GM12865 (cell line): ENCODE results near the gene NXT1.

Experiments
- DNase-seq: peaks from one replicate; pipeline ENCODE4 v3.0.0; 2010; ENCODE audit warnings: low read depth
- H3K4me3 ChIP-seq: 2 replicates; pipeline ENCODE4 v1.5.1; 2011; ENCODE audit warnings: mild to moderate bottlenecking, low read depth, low read length, control low read depth
- TF ChIP-seq, protein P1 (sequence below): IDR thresholded peaks from 2 replicates; pipeline ENCODE4 v1.5.1; 2011; ENCODE audit warnings: low read length, control low read depth, low read depth, inconsistent platforms; ENCODE audit not compliant: insufficient read depth; ENCODE audit errors: missing control alignments

Gene NXT1

DNA sequence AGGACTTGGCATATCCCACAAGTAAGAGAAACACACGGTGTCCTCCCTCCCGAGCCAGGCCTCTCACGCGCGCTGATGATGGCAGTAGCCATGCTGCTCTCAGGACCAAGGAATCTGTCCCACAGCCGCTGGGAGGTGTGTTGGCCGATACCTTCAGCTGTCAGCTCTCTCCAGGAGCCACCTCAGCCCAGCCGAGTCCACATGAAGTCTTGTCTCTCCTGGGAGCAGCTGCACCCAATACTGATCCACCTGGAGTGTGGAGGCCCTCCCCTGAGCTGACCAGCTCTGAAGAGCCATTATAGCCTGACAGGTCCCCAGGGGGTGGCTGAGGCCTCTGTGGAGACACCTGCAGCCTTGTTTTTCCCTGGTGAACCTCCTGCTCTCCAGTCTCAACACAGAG lies 23.8 kb upstream of the NXT1 start:
- no peak overlapping the region for H3K4me3 ChIP-seq
- TF ChIP-seq, protein P1, sequence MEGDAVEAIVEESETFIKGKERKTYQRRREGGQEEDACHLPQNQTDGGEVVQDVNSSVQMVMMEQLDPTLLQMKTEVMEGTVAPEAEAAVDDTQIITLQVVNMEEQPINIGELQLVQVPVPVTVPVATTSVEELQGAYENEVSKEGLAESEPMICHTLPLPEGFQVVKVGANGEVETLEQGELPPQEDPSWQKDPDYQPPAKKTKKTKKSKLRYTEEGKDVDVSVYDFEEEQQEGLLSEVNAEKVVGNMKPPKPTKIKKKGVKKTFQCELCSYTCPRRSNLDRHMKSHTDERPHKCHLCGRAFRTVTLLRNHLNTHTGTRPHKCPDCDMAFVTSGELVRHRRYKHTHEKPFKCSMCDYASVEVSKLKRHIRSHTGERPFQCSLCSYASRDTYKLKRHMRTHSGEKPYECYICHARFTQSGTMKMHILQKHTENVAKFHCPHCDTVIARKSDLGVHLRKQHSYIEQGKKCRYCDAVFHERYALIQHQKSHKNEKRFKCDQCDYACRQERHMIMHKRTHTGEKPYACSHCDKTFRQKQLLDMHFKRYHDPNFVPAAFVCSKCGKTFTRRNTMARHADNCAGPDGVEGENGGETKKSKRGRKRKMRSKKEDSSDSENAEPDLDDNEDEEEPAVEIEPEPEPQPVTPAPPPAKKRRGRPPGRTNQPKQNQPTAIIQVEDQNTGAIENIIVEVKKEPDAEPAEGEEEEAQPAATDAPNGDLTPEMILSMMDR = no peak
- DNase-seq = no peak

DNA sequence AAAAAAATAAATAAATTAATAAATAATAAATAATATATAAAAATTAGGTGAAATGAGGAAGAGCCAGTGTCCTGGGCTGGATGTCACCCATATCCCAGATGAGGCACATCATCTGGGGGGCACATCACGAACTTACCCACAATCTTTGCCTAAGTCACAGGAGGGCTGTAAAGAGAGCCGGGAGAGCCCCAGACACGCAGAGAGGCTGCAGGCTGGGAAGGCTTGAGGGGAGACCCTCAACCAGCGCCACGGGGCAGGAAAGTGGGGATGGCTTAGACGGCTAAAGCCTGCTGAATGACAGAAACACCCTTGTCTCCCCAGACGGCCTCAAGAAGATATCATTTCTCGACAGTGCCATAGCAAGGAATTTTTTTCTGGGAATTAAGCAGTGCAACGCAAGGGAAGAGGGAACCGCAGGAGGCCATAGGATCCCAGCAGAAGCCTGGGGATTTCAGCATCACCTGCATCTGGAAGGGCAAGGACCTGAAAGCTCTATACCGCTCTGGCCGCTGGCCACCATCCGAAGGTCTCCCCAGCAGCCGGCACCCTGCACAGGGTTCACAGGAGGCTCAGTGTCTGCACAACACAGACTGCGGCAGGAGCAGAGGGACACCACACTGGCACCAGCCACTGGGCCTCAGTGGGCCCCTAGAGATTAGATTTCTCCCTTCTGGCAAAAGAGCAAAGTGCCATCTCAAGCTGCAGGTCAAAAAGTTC lies 22.8 kb upstream of the NXT1 start:
- H3K4me3 ChIP-seq = no peak overlapping the region
- TF ChIP-seq, protein P1 = no peak
- no peak for DNase-seq

DNA sequence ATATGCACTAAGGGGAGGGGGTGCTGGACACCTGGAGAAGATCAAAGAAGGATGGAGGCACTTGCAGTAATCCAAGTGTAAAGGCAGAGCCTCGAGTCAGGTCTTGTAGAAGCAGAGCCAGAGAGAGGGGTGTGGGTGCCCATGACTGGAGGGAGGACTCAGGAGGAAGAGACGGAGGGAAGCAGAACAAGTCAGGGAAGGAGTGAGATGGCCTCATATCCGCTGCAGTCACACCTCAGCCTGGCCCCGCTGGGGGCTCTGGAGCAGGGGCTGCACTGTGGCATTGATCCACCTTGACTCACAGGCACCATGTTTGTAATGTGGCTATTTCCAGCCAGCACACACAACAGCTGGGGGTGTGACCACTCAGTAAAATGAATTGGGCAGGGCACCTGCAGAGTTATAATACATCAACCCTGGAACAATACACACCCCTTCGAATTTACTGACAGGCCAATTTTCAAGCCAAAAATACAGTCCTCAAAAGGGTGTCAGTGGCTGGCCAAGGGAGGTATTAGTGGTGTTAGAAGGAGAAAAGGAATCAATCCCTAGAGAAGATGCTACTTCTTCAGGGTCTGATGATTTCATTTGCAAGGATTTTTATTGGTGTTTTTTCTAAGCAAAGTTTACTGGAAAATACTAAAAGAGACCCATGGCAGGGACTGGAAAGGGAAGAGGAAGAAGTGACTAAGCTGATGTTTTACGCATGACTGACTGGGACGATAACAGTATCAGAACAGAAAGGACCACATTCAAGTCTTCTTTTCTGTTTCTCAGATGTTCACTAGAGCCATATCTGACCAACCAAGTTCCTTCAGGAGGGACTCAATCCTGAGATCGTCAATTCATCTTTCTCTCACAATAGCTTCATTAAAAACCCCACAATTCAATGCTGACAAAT lies 18.9 kb upstream of the NXT1 start:
- TF ChIP-seq, protein P1 = no peak
- H3K4me3 ChIP-seq = no peak overlapping the region
- peak; percentile 37 for DNase-seq

GRCh38 chr20:23332467-23332866 lies 18.1 kb upstream of the NXT1 start:
- TF ChIP-seq, protein P1 = no peak
- H3K4me3 ChIP-seq = no peak overlapping the region
- no peak for DNase-seq

DNA sequence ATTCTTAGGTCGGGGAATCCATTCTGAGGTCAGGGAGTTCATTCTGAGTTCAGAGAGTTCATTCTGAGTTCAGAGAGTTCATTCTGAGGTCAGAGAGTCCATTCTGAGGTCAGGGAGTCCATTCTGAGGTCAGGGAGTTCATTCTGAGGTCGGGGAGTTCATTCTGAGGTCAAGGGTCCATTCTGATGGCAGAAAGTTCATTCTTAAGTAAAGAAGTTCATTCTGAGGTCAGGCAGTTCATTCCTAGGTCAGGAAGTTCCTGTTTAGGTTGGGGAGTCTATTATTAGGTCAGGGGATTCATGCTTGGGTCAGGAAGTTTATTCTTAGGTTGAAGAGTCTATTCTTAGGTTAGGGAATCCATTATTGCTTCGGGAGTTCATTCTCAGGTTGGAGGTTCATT lies 16.5 kb upstream of the NXT1 start:
- TF ChIP-seq, protein P1 = no peak
- H3K4me3 ChIP-seq = no peak overlapping the region
- peak; percentile 45 for DNase-seq

GRCh38 chr20:23335521-23335920 lies 15.1 kb upstream of the NXT1 start:
- H3K4me3 ChIP-seq = no peak overlapping the region
- TF ChIP-seq, protein P1 = no peak
- DNase-seq = no peak
